Measurements from ENCODE around the gene MAP1LC3B.
"Not testable (repeated sequence)": the region's sequence is repeated elsewhere in the genome, so short reads cannot be mapped to it uniquely, and the experiment has no call there.

The MAP1LC3B gene

DNA sequence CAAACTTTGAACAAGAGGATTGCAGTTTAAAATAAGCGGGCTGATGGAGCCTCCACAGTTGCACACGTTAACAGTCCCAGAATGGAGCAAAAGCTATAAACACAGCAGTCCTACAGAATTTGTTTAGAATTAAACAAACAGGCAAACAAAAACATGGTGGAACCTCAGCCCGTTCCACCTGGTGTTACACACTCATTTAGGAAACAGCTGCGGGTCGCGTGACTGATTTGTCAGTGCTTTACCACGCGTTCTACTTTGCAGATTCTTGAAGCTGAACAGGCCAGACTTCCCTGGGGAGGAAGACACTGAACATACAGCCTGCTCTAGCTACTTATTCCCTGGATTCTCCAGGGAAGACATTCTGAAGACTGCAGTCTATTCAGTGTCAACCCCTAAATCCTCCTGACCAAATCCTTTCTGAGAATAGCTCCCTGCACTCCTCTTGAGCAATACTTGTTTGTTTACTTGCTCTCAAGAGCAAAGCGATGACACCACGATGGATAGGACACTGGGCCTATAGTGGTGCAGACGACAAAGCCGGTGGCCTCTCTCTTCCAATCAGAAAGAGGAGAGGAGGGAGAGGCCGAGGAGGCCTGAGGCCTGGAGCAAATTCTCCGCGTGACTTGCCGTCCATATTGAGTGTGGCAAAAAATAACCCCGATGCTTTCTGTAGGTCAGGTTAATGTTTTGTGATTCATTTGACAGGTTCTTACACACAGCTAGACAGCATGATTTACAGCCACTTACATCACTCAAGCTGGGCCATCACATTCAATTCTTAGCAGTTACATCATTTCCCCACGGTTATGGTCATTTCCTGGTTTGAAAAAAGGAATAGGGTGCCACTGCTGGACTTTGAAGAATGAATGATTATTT lies 4.0 kb upstream of the MAP1LC3B start:
- H3K9me2 ChIP-seq (replicated peaks; ENCODE audit: control insufficient read depth, low read length) = no peaks in the 10 kb centered on the region
- H3K4me2 ChIP-seq (ENCODE audit: low read length) = peak overlapping the region; percentile 81
- peaks cover 29% of the 10 kb centered on the region for H3K79me2 ChIP-seq (ENCODE audit: control insufficient read depth, low read length)
- H3K27me3 ChIP-seq (ENCODE audit: control insufficient read depth, low read length) = no peaks in the 10 kb centered on the region
- peak overlapping the region; percentile 66 for H3K4me3 ChIP-seq (ENCODE audit: low read length)
- TF ChIP-seq, protein P1, sequence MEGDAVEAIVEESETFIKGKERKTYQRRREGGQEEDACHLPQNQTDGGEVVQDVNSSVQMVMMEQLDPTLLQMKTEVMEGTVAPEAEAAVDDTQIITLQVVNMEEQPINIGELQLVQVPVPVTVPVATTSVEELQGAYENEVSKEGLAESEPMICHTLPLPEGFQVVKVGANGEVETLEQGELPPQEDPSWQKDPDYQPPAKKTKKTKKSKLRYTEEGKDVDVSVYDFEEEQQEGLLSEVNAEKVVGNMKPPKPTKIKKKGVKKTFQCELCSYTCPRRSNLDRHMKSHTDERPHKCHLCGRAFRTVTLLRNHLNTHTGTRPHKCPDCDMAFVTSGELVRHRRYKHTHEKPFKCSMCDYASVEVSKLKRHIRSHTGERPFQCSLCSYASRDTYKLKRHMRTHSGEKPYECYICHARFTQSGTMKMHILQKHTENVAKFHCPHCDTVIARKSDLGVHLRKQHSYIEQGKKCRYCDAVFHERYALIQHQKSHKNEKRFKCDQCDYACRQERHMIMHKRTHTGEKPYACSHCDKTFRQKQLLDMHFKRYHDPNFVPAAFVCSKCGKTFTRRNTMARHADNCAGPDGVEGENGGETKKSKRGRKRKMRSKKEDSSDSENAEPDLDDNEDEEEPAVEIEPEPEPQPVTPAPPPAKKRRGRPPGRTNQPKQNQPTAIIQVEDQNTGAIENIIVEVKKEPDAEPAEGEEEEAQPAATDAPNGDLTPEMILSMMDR (IDR thresholded peaks at IDR 0.05; ENCODE audit: low read depth, low read length, poor library complexity, severe bottlenecking) = no peak
- TF ChIP-seq EZH2phosphoT487 (IDR thresholded peaks at IDR 0.05; ENCODE audit: borderline replicate concordance, low read length) = no peak
- no peaks in the 10 kb centered on the region for H3K9me3 ChIP-seq (ENCODE audit: control insufficient read depth, insufficient read depth, low read length)
- H3K4me1 ChIP-seq (ENCODE audit: control insufficient read depth, low read length) = peaks cover 59% of the 10 kb centered on the region
- peaks cover 26% of the 10 kb centered on the region for H3F3A ChIP-seq (ENCODE audit: control insufficient read depth, insufficient read depth)
- H3K36me3 ChIP-seq (ENCODE audit: control insufficient read depth, low read length) = 0 out of 2 replicates have a peak, but pooled peaks cover under 1% of the 10 kb centered on the region
- H4K20me1 ChIP-seq (ENCODE audit: control insufficient read depth, insufficient read depth, low read depth, low read length) = 0 out of 2 replicates have a peak, but pooled peaks cover under 1% of the 10 kb centered on the region
- peak overlapping the region; percentile 85 for H3K27ac ChIP-seq (ENCODE audit: low read depth, low read length)

DNA sequence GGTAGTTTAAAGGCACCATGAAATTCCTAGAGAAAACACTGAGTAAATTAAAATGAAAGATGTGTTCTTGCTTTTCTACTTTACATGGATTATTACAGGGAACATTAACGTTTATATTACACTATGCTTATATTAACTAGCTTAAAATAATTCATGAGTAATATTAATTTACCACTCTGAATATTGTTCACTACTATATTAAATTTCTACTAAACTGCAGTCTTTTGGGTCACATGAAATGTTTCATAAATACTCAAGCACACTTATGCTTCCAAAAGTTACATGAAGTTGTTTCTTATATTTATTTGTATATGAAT lies 3.4 kb upstream of the MAP1LC3B start:
- H3K4me3 ChIP-seq (ENCODE audit: low read length) = peak overlapping the region; percentile 66
- peak overlapping the region; percentile 85 for H3K27ac ChIP-seq (ENCODE audit: low read depth, low read length)
- peaks cover 65% of the 10 kb centered on the region for H3K4me1 ChIP-seq (ENCODE audit: control insufficient read depth, low read length)

DNA sequence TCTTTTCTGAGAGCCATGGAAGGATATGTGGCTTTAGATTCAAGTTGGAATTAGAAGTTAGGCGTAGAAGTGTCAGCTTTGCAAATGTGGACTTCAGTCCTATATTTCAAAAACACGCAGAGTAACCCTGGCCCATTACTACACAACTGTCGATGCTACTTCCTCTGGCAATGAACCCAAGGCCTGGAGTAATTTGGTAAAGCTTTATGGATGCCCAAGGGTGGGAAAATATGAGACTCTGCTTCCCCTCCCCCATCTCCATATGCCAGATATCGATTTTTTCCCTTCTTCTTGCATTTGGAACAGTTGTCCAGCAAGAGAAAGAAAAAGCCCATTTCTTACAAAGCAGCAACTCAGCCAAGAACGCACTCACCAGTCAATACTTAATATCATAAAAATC lies 2.9 kb upstream of the MAP1LC3B start:
- Histone ChIP-seq H3K4me1 (ENCODE audit: control insufficient read depth, low read length) (peaks cover 70% of the 10 kb centered on the region), H3K4me2 (ENCODE audit: low read length) (peak overlapping the region; percentile 81; the same call in 1 of the 2 replicates), H3K27me3 (ENCODE audit: control insufficient read depth, low read length) (no peaks in the 10 kb centered on the region), H3K9me2 (replicated peaks; ENCODE audit: control insufficient read depth, low read length) (no peaks in the 10 kb centered on the region), H3K4me3 (ENCODE audit: low read length) (no peak overlapping the region), H3K36me3 (ENCODE audit: control insufficient read depth, low read length) (0 out of 2 replicates have a peak, but pooled peaks cover 2% of the 10 kb centered on the region), H4K20me1 (ENCODE audit: control insufficient read depth, insufficient read depth, low read depth, low read length) (0 out of 2 replicates have a peak, but pooled peaks cover 8% of the 10 kb centered on the region), H3F3A (ENCODE audit: control insufficient read depth, insufficient read depth) (peaks cover 26% of the 10 kb centered on the region), H3K9me3 (ENCODE audit: control insufficient read depth, insufficient read depth, low read length) (no peaks in the 10 kb centered on the region), H3K79me2 (ENCODE audit: control insufficient read depth, low read length) (peaks cover 36% of the 10 kb centered on the region), H3K27ac (ENCODE audit: low read depth, low read length) (peak overlapping the region; percentile 85)
- TF ChIP-seq EZH2phosphoT487 (IDR thresholded peaks at IDR 0.05; ENCODE audit: borderline replicate concordance, low read length) = no peak
- TF ChIP-seq, protein P1 (IDR thresholded peaks at IDR 0.05; ENCODE audit: low read depth, low read length, poor library complexity, severe bottlenecking) = no peak

More for the DNA sequence above, 3.4 kb upstream of the MAP1LC3B start:
- no peak for TF ChIP-seq EZH2phosphoT487 (IDR thresholded peaks at IDR 0.05; ENCODE audit: borderline replicate concordance, low read length)
- TF ChIP-seq, protein P1 (IDR thresholded peaks at IDR 0.05; ENCODE audit: low read depth, low read length, poor library complexity, severe bottlenecking) = no peak
- Histone ChIP-seq H3K4me2 (ENCODE audit: low read length) (peak overlapping the region; percentile 81), H3K79me2 (ENCODE audit: control insufficient read depth, low read length) (peaks cover 32% of the 10 kb centered on the region), H4K20me1 (ENCODE audit: control insufficient read depth, insufficient read depth, low read depth, low read length) (0 out of 2 replicates have a peak, but pooled peaks cover 7% of the 10 kb centered on the region), H3F3A (ENCODE audit: control insufficient read depth, insufficient read depth) (peaks cover 26% of the 10 kb centered on the region), H3K9me3 (ENCODE audit: control insufficient read depth, insufficient read depth, low read length) (no peaks in the 10 kb centered on the region), H3K36me3 (ENCODE audit: control insufficient read depth, low read length) (0 out of 2 replicates have a peak, but pooled peaks cover 2% of the 10 kb centered on the region), H3K9me2 (replicated peaks; ENCODE audit: control insufficient read depth, low read length) (no peaks in the 10 kb centered on the region), H3K27me3 (ENCODE audit: control insufficient read depth, low read length) (no peaks in the 10 kb centered on the region)

DNA sequence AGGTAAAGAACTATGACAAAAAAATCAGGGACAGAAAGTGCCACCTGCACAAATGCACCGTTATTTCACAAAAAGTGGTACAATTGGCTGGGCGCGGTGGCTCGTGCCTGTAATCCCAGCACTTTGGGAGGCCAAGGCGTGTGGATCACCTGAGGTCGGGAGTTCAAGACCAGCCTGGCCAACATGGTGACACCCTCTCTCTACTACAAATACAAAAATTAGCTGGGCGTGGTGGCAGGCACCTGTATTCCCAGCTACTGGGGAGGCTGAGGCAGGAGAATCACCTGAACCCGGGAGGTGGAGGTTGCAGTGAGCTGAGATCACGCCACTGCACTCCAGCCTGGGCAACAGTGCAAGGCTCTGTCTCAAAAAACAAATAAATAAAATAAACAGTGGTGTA lies 2.2 kb upstream of the MAP1LC3B start:
- H3K9me2 ChIP-seq (replicated peaks; ENCODE audit: control insufficient read depth, low read length); H3K27ac ChIP-seq (ENCODE audit: low read depth, low read length); H3K4me3 ChIP-seq (ENCODE audit: low read length); H3K27me3 ChIP-seq (ENCODE audit: control insufficient read depth, low read length); H3K9me3 ChIP-seq (ENCODE audit: control insufficient read depth, insufficient read depth, low read length); H3K36me3 ChIP-seq (ENCODE audit: control insufficient read depth, low read length); H3K4me2 ChIP-seq (ENCODE audit: low read length): not testable (repeated sequence)
- Histone ChIP-seq H4K20me1 (ENCODE audit: control insufficient read depth, insufficient read depth, low read depth, low read length) (peaks cover 12% of the 10 kb centered on the region; the same call in 1 of the 2 replicates), H3K79me2 (ENCODE audit: control insufficient read depth, low read length) (peaks cover 37% of the 10 kb centered on the region), H3K4me1 (ENCODE audit: control insufficient read depth, low read length) (peaks cover 71% of the 10 kb centered on the region), H3F3A (ENCODE audit: control insufficient read depth, insufficient read depth) (peaks cover 26% of the 10 kb centered on the region)

Measured in DOHH2 (cell line).